Measurements from ENCODE around the gene TNFRSF17. TPM values are rescaled to one million over a fixed set of nuclear protein-coding genes. Genes with fewer than 3 reads are reported as not detected.

TNFRSF17 gene
- total RNA-seq, 1 donor from 2014 or later, result not detected

DNA sequence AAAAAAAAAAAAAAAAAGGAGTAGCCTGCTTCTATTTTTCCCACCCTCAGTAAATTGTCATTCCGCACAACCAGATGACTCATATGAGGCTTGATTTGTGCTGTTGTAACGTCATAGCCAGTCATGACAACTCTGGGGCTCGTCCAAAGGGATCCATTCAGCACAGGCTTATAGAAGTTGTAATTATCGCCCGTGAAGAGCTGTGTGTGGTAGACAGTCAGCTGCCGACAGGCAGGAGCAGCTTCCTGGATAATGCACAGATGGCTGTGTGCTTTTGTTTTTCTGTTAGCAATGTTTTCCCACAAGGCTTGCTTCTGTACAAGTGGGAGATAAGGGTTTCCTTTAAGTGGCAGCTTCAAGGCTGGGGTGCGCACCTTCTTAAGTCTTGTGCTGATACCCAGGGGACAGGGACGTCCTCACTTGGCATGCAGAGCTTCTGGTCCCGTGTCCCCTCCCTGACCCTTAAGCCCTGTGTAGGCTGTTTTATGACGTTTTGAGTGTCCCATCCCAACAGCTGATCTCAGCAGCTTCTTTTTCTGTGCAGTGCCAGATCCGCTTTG, 37.5 kb downstream of the TNFRSF17 start:
- peak; percentile 65 to 74 for DNase-seq (ENCODE audit: low read depth in 2 of 2)

DNA sequence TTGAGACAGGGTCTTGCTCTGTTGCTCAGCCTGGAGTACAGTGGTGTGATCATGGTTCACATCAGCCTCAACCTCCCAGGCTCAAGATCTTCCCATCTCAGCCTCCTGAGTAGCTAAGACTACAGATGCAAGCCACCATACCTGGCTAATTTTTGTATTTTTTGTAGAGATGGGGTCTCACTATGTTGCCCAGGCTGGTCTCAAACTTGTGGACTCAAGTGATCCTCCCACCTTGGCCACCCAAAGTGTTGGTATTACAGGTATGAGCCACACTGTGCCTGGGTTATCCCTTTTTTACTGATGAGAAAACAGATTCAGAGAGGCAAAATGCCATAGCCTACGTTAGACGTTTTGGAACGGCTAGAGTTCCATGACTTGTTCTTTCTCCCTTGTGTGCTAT, 41.6 kb downstream of the TNFRSF17 start:
- DNase-seq (ENCODE audit: low read depth in 2 of 2), result no peak

DNA sequence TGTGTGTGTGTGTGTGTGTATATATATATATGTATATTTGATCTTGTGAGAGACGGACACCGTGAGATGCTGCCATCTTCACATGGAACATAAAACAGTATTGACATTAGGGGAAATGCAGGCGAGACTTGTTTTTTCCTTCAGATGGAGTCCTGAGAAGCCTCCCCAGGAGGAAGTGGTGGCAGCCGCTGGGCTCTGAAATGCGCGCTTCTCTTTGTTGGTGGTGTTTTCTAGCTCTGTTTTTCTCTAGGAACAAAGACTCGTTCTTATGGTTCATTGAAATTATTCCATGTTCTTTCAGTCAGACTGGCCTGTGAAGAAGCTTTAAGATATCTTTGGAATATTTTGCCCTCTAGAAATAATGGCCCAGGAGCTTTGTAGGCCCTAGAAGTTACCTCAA, 44.5 kb downstream of the TNFRSF17 start:
- DNase-seq (ENCODE audit: low read depth in 2 of 2), result no peak

DNA sequence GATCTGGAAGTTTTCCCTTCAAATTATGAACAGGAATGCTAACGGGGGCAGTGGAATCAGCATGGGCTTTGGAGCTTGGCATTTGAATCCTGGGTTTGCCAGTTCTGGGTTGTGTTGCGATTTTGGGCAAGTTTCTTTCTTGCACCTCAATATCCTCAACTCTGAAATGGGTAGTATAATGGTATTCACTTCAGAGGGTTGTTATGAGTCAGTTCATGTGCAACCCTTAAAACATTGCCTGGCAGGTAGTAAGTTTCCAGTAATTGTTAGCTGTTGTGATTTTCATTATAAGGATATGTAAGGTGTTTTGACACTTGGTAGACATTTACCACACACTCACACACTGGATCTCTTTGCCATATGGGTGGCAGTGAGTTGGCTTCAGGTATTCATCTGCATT, 44.9 kb downstream of the TNFRSF17 start:
- DNase-seq (ENCODE audit: low read depth in 2 of 2), result no peak

DNA sequence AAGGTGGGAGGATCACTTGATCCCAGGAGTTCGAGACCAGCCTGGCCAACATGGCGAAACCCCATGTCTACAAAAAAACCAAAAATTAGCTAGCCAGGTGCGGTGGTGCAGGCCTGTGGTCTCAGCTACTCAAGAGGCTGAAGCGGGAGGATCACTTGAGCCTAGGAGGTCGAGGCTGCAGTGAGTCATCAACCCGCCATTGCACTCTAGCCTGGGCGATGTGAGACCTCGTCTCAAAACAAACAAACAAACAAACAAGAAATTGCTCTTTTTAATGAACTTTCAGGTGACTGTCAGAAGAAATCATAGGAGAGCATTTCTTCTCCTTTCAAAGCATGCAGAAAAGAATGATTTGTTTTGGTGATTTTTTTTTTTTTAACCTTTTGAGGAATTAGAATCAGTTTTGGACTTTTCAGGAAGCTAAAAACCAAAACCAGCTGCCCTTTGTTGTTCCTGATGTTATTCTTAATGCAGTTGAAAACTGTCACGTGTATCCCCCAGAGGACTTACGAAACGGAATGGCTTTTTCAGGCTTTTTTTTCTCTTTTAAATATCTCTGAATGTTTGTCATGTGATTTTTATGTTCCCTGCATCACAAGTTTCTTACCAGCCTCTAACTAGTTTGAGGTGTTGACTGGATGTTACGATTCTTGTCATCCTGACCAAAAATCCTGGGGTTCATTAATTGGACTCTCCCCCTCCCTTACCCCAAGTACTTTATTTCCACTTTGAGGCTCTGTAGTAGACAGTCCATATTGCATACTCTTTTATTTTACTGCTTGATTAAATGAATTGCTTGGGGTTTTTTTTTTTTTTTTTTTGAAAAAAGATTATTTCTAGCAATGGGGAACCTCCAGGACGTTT, 45.6 kb downstream of the TNFRSF17 start:
- DNase-seq (ENCODE audit: low read depth in 2 of 2), result peak in 1 of 2 donors; percentile 17

DNA sequence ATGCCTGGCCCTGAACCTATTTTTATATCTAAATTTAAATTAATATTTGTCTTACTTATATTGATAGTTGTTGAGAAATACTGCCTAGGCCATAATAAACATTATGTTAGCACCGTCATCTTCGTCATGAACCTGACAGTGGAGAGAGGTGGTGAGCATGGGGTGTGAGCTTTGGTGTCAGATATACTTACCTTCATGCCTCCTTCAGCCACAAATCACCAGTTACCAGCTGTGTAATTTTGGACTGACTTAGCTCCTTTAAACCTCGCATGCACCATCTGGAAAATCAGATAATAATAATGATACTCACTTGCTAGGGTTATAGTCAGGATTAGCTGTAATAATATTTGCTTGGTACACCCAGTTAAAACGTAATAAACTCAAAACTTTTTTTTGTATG, 46.6 kb downstream of the TNFRSF17 start:
- no peak for DNase-seq (ENCODE audit: low read depth in 2 of 2)

DNA sequence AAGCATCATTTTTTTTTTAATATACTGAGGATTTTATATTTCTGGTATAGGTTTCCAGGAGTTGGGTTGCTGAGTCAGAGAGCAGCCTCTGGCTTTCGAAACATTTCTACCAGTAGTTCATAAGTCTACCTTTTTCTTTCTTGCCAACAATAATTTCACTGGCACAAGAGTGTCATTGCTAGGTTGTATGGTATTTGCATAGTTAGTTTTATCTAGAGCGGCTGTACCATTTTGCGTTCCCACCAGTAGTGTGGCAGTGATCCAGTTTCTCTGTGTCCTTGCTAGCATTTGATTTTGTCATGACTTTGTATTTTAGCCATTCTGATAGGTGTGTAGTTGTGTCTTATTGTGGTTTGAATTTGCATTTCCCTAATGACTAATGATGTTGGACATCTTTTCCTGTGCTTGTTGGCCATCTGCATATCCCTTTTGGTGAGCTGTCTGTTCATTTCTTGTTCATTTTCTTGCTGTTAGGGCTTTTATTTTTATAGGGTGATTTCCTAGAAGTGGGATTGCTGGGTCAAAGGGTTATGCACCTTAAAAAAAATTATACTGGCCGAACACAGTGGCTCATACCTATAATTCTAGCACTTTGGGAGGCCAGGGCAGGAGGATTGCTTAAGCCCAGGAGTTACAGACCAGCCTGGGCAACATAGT, 51.4 kb downstream of the TNFRSF17 start:
- peak in 1 of 2 donors; percentile 25 for DNase-seq (ENCODE audit: low read depth in 2 of 2)

DNA sequence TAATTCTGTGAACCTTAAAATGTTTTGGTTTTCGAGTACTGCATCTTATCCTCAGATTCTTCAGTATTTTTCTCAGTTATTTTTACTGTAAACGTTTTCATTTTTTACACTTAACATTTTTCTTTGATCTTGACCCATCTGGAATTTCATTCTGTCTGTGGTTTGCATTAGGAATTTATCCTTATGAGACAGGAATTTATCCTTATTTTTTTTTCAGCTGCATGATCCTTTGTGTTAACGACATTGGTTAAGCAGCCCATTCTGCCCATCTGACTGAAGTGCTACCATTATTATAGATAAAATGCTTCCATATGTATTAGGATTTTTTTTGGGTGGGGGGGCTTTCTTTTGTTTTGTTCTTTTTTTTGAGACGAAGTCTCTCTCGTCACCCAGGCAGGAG, 52.5 kb downstream of the TNFRSF17 start:
- DNase-seq (ENCODE audit: low read depth in 2 of 2), result no peak

Other genes with a start within 250 kb of the TNFRSF17 start
- 23.8 and 32.7 TPM in 2 replicates for gene TXNDC11, start 222.4 kb upstream of the TNFRSF17 start, total RNA-seq
- 35.1 and 53.2 TPM in 2 replicates for gene ZC3H7A, start 168.0 kb upstream of the TNFRSF17 start, total RNA-seq
- gene RSL1D1, start 113.7 kb upstream of the TNFRSF17 start, total RNA-seq, result 23.4 and 29.2 TPM in 2 replicates
- 32.1 and 34.0 TPM in 2 replicates for gene GSPT1, start 49.3 kb upstream of the TNFRSF17 start, total RNA-seq
- 0.44 and 1.8 TPM in 2 replicates for gene NPIPB2, start 23.2 kb upstream of the TNFRSF17 start, total RNA-seq
- gene SNX29, start 11.5 kb downstream of the TNFRSF17 start, total RNA-seq, result 6.8 and 7.5 TPM in 2 replicates

Data from lung microvascular endothelial cell (primary cell).